ENCODE results near the gene HECW1.

- no peak for TF ChIP-seq CTCF (conservative IDR thresholded peaks at IDR 0.05 in 1 of 2, IDR thresholded peaks at IDR 0.05 in 1 of 2; ENCODE audit: extremely low read depth in 1 of 2, insufficient read depth in 1 of 2, low read depth in 1 of 2, low read length in 2 of 2)
- no peak for TF ChIP-seq EZH2 (IDR thresholded peaks at IDR 0.05; ENCODE audit: borderline replicate concordance, low read length)
Measured at GRCh38 chr7:43502941-43503340, 390.5 kb downstream of the HECW1 start.

Measured in mammary epithelial cell (primary cell).